K562 (cell line): ENCODE measurements around the gene ICAM1. TPM values are rescaled to one million over a fixed set of nuclear protein-coding genes. Genes with fewer than 3 reads are reported as not detected.

Experiments used
- CBX3 ChIP-seq, 2 experiments: IDR thresholded peaks; 1 replicate in 1 of 2; 2 replicates in 1 of 2; pipeline ENCODE4 v1.6.1; 2012; ENCODE audit warnings: inconsistent platforms in 2 of 2, low read length in 2 of 2, borderline replicate concordance in 1 of 2, control low read depth in 1 of 2
- GTF2F1 ChIP-seq: IDR thresholded peaks from 2 replicates; pipeline ENCODE4 v1.6.1; 2011; ENCODE audit warnings: low read depth, low read length, improper control_type of control experiment
- JUN ChIP-seq, 2 experiments: sonication (generic) in 1 of 2; formaldehyde crosslinking in 1 of 2; IDR thresholded peaks; 2 replicates each; pipeline versions ENCODE4 v1.6.1 to v1.8.0; 2012 to 2022; ENCODE audit warnings: borderline replicate concordance in 2 of 2, mild to moderate bottlenecking in 2 of 2, improper control_type of control experiment in 1 of 2, low read depth in 1 of 2, low read length in 1 of 2, missing genetic modification reagents in 1 of 2
- MTA3 ChIP-seq: fragments of 450-650 bp; formaldehyde crosslinking; IDR thresholded peaks from 2 replicates; pipeline ENCODE4 v1.6.1; 2017; ENCODE audit warnings: mild to moderate bottlenecking, borderline replicate concordance
- POLR2AphosphoS2 ChIP-seq: IDR thresholded peaks from 2 replicates; pipeline ENCODE4 v1.6.1; 2012; ENCODE audit warnings: low read length, improper control_type of control experiment
- POLR2H ChIP-seq: IDR thresholded peaks from 2 replicates; pipeline ENCODE4 v1.6.1; 2016; ENCODE audit warnings: missing genetic modification characterization, low read depth, mild to moderate bottlenecking, control low read depth, missing compliant biosample characterization, moderate library complexity
- POLR3A ChIP-seq: IDR thresholded peaks from 2 replicates; pipeline ENCODE4 v1.6.1; 2011; ENCODE audit warnings: borderline replicate concordance, mild to moderate bottlenecking, moderate library complexity; ENCODE audit not compliant: insufficient read length, insufficient read depth; ENCODE audit errors: extremely low read depth
- RBBP5 ChIP-seq: fragments of 200-600 bp; sonication (generic); IDR thresholded peaks from 2 replicates; pipeline ENCODE4 v1.6.1; 2012; ENCODE audit warnings: borderline replicate concordance, mild to moderate bottlenecking, low read length, control low read depth, inconsistent platforms; ENCODE audit not compliant: insufficient read depth, poor library complexity, severe bottlenecking
- TEAD4 ChIP-seq, 2 experiments: sonication (generic) in 1 of 2; formaldehyde crosslinking in 1 of 2; IDR thresholded peaks; 2 replicates each; pipeline versions ENCODE4 v1.6.1 to v1.8.0; 2012 to 2022; ENCODE audit warnings: borderline replicate concordance in 1 of 2, inconsistent platforms in 1 of 2, low read length in 1 of 2, mild to moderate bottlenecking in 1 of 2, missing genetic modification reagents in 1 of 2
- ZBTB33 ChIP-seq: sonication (generic); formaldehyde crosslinking; IDR thresholded peaks from 2 replicates; pipeline ENCODE4 v1.8.1; 2023; ENCODE audit warnings: mild to moderate bottlenecking, missing genetic modification reagents
- ZNF197 ChIP-seq: fragments of 200-800 bp; sonication (Bioruptor generic); IDR thresholded peaks from 2 replicates; pipeline ENCODE4 v1.6.1; 2016; ENCODE audit warnings: low read depth, missing genetic modification characterization, missing compliant biosample characterization
- ZNF212 ChIP-seq: fragments of 450-650 bp; formaldehyde crosslinking; IDR thresholded peaks from 2 replicates; pipeline ENCODE4 v1.4.0; 2020; ENCODE audit warnings: mild to moderate bottlenecking
- ZNF224 ChIP-seq: sonication (generic); formaldehyde crosslinking; IDR thresholded peaks from 2 replicates; pipeline ENCODE4 v1.8.0; 2022; ENCODE audit warnings: mild to moderate bottlenecking, missing genetic modification reagents
- polyA plus RNA-seq, 8 experiments: library from polyadenylated mRNA; depleted of rRNA in 4 of 8; stranded (reverse) in 5 of 8; unstranded in 3 of 8; fragments of >200 nt; fragmentation: Nextera tagmentation in 2 of 8; fragmentation: Illumina TruSeq in 1 of 8; extraction: Ambion mirVana in 2 of 8; extraction: Trizol in 1 of 8; gene quantifications; 2 replicates each; pipeline versions ENCODE4 v1.2.1 to v1.2.3, GENCODE V29; 2011 to 2014; ENCODE audit warnings: inconsistent platforms in 1 of 8, missing spikeins in 1 of 8
- total RNA-seq, 7 experiments: library from RNA; depleted of rRNA in 6 of 7; stranded (reverse); fragments of >200 nt in 6 of 7; fragmentation: Illumina TruSeq in 2 of 7; extraction: Trizol in 2 of 7; gene quantifications; 2 replicates each; pipeline versions ENCODE4 v1.2.1 to v1.2.3, GENCODE V29; 2011 to 2021; ENCODE audit warnings: low replicate concordance in 1 of 7
- TF ChIP-seq, protein P1 (sequence below): sonication (generic); formaldehyde crosslinking; IDR thresholded peaks from 2 replicates; pipeline ENCODE4 v1.9.0; 2022; ENCODE audit warnings: mild to moderate bottlenecking, missing genetic modification reagents

ICAM1 gene
- total and polyA plus RNA-seq, 9 of the 15 experiments (the other 6 are each of a cell fraction or from before 2014, with no cell fraction given): 2.3 to 24.4 (median 13.4) TPM

GRCh38 chr19:10260141-10260584, 10.8 kb upstream of the ICAM1 start (continued):
- TF ChIP-seq RBBP5 (no peak), POLR3A (no peak), MTA3 (no peak), CBX3 (IDR thresholded peaks at IDR 0.05; ENCODE audit: borderline replicate concordance in 1 of 2, low read length in 2 of 2) (no peak), ZNF197 (CRISPR knock-in tag) (no peak), POLR2AphosphoS2 (0 out of 2 replicates have a peak, but pooled peaks have one; percentile 54), ZBTB33 (no peak), TEAD4 (IDR thresholded peaks at IDR 0.05; ENCODE audit: low read length) (peak; percentile 25; the same call in 1 of the 2 replicates), TEAD4 (CRISPR knock-in tag; IDR thresholded peaks at IDR 0.05; ENCODE audit: borderline replicate concordance) (no peak), JUN (IDR thresholded peaks at IDR 0.05; ENCODE audit: borderline replicate concordance, low read depth, low read length) (no peak), JUN (CRISPR knock-in tag; IDR thresholded peaks at IDR 0.05; ENCODE audit: borderline replicate concordance) (no peak), ZNF212 (CRISPR knock-in tag) (no peak), GTF2F1 (no peak), ZNF224 (no peak), POLR2H (no peak)
- TF ChIP-seq, protein P1, sequence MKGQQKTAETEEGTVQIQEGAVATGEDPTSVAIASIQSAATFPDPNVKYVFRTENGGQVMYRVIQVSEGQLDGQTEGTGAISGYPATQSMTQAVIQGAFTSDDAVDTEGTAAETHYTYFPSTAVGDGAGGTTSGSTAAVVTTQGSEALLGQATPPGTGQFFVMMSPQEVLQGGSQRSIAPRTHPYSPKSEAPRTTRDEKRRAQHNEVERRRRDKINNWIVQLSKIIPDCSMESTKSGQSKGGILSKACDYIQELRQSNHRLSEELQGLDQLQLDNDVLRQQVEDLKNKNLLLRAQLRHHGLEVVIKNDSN: no peak
- TF ChIP-seq, all 486 proteins: peak for 15
